ENCODE results near the gene CLINT1.

GRCh38 chr5:157890836-157891597 lies 32.1 kb upstream of the CLINT1 start:
- TF ChIP-seq CTCF (IDR thresholded peaks at IDR 0.05) (no peak), POLR2AphosphoS5 (IDR thresholded peaks at IDR 0.05; ENCODE audit: insufficient read depth in 1 of 2, low read depth in 1 of 2) (no peak)
